ENCODE results near the gene AP5S1. TPM values are rescaled to one million over a fixed set of nuclear protein-coding genes. Genes with fewer than 3 reads are reported as not detected.

AP5S1 gene
- total RNA-seq, 1 donor from 2014 or later, result 11.1 TPM

GRCh38 chr20:3811467-3812258, 8.7 kb upstream of the AP5S1 start:
- ATAC-seq, result peak; percentile 93 to 96
- Histone ChIP-seq H3K4me3 (peak overlapping the region; percentile 57), H3K36me3 (no peaks in the 10 kb centered on the region), H3K27me3 (ENCODE audit: low read depth) (no peaks in the 10 kb centered on the region), H3K4me1 (peaks cover 66% of the 10 kb centered on the region), H3K27ac (peak overlapping the region; percentile 89), H3K9me3 (no peaks in the 10 kb centered on the region)
- DNase-seq, result peak; percentile 98
- no peak for TF ChIP-seq CTCF (IDR thresholded peaks at IDR 0.05)
- intact Hi-C loops (cut with DNase I), result no loop called here

- Histone ChIP-seq H3K4me1 (peaks cover 60% of the 10 kb centered on the region), H3K36me3 (no peaks in the 10 kb centered on the region), H3K27ac (peak overlapping the region; percentile 89), H3K9me3 (no peaks in the 10 kb centered on the region), H3K27me3 (ENCODE audit: low read depth) (no peaks in the 10 kb centered on the region), H3K4me3 (no peak overlapping the region)
- peak; percentile 39 for DNase-seq
- no peak for ATAC-seq
- TF ChIP-seq CTCF (IDR thresholded peaks at IDR 0.05), result no peak
- intact Hi-C loops (cut with DNase I), result no loop called here
Measured at GRCh38 chr20:3812259-3812681, 8.1 kb upstream of the AP5S1 start.

DNA sequence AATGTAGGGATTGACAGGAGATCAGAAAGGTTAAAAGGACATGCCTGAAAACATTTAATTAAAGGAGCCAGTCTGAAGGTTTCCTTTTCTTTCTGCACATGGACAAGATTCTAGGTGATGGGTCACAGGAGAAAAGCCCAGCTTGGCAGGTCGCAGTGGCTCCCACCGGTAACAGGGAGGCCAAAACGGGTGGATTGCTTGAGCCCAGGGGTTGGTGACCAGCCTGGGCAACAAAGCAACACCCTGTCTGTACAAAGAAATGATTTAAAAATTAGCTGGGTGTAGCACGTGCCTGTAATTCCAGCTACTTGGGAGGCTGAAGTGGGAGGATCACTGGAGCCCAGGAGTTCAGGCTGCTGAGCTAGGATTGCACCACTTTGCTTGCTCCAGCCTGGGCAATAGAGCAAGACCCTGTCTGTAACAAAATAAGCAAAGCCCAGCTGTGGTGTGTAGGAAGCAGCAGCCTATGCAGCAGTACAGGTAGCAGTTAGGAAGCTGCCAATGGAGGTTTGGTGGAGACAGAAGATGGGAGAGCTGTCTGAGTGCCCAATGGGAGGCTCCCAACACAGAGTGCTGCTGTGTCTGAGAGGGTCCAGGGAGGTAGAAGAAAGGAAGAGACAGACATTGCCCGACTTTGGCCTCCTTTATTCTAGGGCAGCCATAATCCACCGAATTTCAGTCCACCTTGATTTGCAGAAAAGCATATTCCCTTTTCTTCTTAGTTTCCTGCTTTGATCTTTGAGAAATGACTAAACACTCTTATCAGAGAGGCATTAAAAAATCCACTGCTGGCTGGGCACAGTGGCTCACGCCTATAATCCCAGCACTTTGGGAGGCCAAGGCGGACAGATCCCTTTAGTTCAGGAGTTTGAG, 7.1 kb upstream of the AP5S1 start:
- no peak for ATAC-seq
- no peak for TF ChIP-seq CTCF (IDR thresholded peaks at IDR 0.05)
- Histone ChIP-seq H3K36me3 (no peaks in the 10 kb centered on the region), H3K9me3 (no peaks in the 10 kb centered on the region), H3K4me3 (no peak overlapping the region), H3K27me3 (ENCODE audit: low read depth) (no peaks in the 10 kb centered on the region), H3K4me1 (peaks cover 54% of the 10 kb centered on the region), H3K27ac (peak overlapping the region; percentile 89)
- intact Hi-C loops (cut with DNase I), result no loop called here
- DNase-seq, result peak; percentile 19

DNA sequence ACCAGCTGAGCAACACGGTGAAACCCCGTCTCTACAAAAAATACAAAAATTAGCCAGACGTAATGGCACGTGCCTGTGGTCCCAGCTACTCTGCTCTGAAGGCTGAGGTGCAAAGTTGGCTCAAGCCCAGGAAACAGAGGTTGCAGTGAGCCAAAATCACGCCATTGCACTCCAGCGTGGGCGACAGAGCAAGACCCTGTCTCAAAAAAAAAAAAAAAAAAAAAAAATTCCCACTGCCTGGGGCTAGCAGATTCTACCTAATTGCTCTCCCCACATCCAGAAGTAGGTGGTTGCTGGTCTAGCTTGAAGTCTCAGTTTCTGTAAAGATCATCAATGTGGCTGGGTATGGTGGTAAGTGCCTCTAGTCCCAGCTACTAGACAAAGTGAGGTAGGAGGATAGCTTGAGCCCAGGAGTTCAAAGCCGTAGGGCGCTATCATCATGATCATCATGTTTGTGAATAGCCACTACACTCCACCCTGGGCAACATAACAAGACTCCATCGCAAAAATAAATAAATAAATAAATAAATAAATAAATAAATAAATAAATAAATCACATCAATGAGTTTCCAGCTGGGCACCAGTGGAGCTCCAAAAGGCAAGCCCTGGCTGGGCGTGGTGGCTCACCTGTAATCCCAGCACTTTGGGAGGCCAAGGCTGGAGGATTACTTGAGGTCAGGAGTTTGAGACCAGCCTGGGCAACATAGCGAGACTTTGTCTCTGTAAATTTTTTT, 6.3 kb upstream of the AP5S1 start:
- TF ChIP-seq CTCF (IDR thresholded peaks at IDR 0.05), result no peak
- ATAC-seq (no peak), DNase-seq (peak; percentile 38)
- H3K36me3 ChIP-seq, result no peaks in the 10 kb centered on the region
- H3K4me3 ChIP-seq, result no peak overlapping the region
- H3K27ac ChIP-seq, result no peak overlapping the region
- H3K27me3 ChIP-seq (ENCODE audit: low read depth), result no peaks in the 10 kb centered on the region
- intact Hi-C loops (cut with DNase I), result no loop called here
- H3K9me3 ChIP-seq, result no peaks in the 10 kb centered on the region
- peaks cover 56% of the 10 kb centered on the region for H3K4me1 ChIP-seq

GRCh38 chr20:3814928-3815495, 5.3 kb upstream of the AP5S1 start:
- no peaks in the 10 kb centered on the region for H3K9me3 ChIP-seq
- peaks cover 58% of the 10 kb centered on the region for H3K4me1 ChIP-seq
- intact Hi-C loops (cut with DNase I), result no loop called here
- H3K4me3 ChIP-seq, result no peak overlapping the region
- no peaks in the 10 kb centered on the region for H3K36me3 ChIP-seq
- no peak for DNase-seq
- H3K27ac ChIP-seq, result no peak overlapping the region
- no peaks in the 10 kb centered on the region for H3K27me3 ChIP-seq (ENCODE audit: low read depth)
- TF ChIP-seq CTCF (IDR thresholded peaks at IDR 0.05), result no peak
- ATAC-seq, result no peak

All from lower lobe of right lung (tissue), 2 donors.